ENCODE measurements around the gene AUNIP.

DNA sequence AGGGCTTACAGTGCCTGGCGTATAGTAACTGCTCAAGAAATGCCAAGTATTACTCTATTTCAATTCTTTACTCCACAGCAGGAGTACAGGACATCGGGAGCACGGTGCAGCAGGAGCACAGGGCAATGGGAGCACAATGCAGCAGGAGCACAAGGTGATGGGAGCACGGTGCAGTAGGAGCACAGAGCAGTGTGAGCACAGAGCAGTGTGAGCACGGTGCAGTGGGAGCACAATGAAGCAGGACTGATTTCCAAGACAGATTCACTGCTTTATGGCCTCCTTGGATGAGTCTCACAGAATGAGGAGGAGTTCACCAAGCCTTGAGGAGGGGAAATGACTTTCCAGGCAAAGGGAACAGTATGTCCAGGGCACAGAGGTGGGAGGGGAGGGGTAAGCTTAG lies 21.3 kb upstream of the AUNIP start:
- TF ChIP-seq, protein P1, sequence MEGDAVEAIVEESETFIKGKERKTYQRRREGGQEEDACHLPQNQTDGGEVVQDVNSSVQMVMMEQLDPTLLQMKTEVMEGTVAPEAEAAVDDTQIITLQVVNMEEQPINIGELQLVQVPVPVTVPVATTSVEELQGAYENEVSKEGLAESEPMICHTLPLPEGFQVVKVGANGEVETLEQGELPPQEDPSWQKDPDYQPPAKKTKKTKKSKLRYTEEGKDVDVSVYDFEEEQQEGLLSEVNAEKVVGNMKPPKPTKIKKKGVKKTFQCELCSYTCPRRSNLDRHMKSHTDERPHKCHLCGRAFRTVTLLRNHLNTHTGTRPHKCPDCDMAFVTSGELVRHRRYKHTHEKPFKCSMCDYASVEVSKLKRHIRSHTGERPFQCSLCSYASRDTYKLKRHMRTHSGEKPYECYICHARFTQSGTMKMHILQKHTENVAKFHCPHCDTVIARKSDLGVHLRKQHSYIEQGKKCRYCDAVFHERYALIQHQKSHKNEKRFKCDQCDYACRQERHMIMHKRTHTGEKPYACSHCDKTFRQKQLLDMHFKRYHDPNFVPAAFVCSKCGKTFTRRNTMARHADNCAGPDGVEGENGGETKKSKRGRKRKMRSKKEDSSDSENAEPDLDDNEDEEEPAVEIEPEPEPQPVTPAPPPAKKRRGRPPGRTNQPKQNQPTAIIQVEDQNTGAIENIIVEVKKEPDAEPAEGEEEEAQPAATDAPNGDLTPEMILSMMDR (IDR thresholded peaks at IDR 0.05; ENCODE audit: low read length) = no peak
- TF ChIP-seq EZH2 (IDR thresholded peaks at IDR 0.05; ENCODE audit: borderline replicate concordance, low read length) = no peak
